NCI-H2107 treated with DMSO at 0.1 percent for 48 hours (cell line): Measurements from ENCODE around the gene FNDC10.
"Not testable (repeated sequence)": the region's sequence is repeated elsewhere in the genome, so short reads cannot be mapped to it uniquely, and the experiment has no call there.

Experiments
- DNase-seq: peaks from one replicate; lab custom pipeline; 2025; ENCODE audit not compliant: unreplicated experiment; lab: John Stamatoyannopoulos, UW

FNDC10 gene

DNA sequence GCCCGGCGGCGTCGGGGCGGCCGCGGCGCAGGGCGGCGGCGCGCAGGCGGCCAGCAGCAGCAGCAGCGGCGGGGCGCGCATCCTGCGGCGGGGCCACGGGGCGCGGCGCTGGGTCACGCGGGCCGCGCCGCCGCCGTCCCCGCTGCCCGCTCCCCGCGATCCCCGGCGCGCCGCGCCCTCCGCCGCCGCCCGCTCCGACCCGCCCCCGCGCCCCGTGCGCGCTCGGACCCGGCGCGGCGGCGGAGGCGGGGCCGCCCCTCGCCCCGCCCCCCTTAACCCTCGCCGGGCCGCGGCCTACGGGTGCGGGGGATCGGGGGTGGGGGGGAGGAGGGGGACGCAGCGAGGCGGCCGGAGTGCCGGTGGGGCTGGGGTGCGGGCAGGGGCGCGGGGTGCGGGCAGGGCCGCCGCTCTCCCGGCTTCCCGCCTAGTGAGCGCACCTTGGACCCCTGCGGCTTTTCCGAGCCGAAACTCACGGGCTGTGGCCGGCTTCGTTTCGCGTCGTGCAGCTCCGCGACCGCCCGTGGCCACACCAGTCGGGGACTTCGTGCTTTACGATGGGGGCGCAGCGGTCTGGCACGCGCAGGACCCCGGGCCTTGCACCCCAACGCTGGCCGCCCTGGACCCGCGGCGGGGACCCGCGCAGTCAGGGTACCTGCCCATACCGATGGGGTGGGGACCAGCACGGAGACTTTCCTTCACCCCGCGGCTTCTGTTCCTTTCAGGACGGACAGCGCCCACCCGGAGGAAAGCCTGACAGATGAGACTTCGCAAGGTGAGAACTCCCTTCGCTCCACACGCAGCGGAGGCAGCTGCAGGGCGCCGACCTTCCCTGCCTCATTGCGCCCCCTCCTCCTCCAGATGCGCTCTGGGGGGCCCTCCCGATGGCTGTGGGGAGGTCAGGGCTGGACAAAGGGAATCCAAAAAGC lies at the start of gene FNDC10:
Gene FNDC10 (minus strand): TSS at position 201 of the 926 bp plus-strand sequence. CDS start 120 bp downstream, at position 81.
- DNase-seq = no peak

DNA sequence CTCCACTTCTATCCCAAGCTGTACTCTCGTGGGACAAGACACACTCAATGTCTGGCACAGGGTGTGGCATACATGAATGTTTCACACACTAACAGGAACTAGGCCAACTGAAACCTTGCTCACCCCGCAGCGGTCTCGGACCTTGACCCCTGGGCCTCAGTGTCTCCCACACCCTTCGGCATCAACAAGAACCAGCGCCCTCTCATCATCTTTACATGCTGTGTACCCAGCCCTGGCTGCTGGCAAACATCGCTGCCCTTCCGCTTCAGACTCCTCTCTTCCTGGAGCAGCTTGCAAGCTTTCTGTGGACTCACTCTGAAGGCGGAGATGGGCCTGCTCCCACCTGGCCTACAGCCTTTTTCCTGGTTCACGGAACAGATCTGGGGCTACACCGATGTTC lies 48.3 kb upstream of the FNDC10 start:
- DNase-seq = not testable (repeated sequence)

DNA sequence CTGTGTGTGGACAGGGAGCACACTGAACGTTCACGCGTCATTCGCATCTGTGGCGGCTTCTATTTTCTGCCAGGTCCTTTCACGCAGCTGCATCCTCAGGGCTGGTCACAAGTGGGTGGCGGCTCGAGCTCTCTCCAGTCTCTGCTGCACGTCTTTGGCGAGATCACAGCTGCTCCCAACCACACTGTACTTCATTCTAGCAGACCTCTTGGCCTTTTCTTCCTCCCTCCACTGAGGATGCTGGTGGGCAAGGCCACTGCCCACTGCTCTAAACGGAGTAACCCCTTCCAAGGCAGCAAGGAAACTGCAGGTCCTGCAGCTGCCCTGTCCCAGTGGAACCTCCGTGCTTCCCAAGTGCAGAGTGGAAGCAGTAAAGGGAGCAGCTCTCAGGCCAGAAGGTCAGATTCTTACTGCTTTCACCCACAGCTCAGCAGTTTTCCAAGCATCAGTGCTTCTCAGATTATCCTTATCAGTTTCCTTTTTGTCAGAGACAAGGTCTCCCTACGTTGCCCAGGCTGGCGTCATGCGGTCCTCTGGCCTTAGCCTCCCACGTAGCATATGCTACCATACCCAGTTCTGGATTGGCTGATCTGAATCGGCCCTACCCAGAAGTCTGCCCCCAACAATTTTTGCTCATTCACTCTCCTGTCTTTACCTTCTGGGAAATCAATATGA lies 47.8 kb upstream of the FNDC10 start:
- DNase-seq = not testable (repeated sequence)

DNA sequence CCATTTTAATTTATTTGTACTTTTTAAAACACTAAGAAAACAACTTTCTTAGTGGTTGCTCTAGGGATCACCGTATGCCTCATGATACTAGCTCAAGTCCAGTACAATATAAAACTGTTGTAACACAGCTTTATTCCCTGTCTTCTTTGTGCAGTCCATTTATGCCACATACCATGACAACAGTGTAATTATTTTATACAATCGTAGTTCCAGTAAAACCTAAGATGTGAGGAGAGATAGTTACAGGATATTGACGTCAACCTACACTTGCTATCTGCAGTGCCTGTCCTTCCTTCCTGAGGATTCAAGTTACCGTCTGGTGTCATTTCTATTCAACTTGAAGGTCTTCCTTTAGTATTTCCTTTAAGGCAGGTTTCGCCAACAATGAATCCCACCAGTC lies 46.4 kb upstream of the FNDC10 start:
- DNase-seq = not testable (repeated sequence)

DNA sequence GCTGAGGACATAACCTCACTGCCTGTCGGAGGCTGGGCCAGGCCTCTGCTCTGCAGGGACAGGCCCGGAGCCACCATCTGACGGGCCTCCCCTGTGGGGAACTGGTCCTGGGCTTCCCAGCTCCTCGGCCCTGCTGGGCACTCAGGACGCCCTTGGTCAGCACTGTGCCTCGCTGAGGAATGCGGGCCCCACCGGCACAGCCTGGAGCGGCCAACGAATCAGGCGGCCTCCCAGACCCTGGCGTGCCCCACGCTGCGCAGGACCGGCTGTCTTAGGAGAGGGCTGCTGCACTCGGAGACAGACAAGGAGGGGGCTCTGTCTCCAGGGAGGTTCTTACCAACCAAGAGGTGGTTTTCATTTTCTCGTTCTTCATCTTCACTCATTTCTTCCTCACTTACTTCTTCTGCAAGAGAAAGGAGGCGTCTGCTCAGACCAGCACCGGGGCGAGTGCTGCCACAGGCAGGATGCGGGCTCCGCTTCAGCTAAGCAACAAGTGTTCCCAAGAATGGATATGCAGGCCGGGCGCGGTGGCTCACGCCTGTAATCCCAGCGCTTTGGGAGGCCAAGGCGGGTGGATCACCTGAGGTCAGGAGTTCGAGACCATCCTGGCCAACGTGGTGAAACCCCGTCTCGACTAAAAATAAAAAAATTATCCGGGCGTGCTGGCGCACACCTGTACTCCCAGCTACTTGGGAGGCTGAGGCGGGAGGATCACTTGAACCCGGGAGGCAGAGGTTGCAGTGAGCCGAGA lies 41.0 kb upstream of the FNDC10 start:
- DNase-seq = not testable (repeated sequence)

DNA sequence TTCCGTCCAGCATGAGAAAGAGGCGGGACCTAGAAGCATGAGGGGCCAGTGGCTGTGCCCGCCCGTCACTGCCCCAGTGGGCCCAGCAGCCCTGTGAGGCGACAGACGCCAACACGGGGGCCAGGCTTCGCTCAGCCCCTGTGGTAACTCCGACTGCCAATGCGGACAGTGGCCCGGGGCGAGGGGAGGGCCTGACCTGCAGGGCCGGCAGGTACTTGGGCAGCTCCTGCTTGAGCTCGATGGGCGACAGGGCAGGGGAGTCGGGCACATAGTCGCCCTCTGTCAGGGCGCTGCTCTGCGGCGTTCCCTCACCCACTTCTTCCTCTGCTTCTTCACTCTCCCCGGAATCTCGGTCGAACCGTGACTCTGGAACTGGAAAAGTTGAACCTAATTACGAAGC lies 40.1 kb upstream of the FNDC10 start:
- not testable (repeated sequence) for DNase-seq

DNA sequence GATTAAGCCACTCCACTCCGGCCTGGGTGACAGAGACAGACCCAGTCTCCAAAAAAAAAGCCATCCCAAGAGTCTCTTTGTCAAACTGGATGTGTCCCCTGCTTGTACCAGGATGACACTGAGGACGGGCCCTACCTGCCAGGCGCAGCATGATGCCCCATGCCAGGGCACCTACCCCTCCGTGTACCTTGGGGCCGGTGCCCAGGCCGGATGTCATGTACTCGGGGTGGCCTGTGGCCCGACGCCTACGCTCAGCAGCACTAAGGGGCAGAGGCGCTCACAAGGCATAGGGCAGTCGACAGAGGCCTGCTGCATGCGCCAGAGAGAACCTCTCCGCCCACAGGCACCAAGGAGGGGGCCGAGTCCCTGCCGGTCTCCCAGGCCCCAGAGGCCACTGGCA lies 39.4 kb upstream of the FNDC10 start:
- DNase-seq = not testable (repeated sequence)

DNA sequence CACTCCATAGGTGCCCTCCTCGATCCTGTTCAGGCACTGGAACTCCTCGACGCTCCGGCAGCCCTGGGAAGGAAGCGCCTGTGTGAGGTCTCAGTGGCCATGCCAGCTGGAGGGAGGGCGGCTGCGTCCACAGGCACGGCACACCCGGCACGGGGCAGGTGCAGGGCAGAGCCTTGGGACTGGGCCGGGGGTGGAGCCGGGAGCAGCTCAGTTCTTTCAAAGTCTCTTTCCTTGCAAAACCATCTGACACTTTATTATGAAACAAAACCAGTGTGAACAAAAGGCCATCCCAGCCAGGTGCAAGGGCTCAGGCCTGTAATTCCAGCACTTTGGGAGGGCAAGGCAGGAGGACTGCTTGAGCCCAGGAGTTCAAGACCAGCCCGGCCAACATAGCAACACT lies 38.6 kb upstream of the FNDC10 start:
- not testable (repeated sequence) for DNase-seq

DNA sequence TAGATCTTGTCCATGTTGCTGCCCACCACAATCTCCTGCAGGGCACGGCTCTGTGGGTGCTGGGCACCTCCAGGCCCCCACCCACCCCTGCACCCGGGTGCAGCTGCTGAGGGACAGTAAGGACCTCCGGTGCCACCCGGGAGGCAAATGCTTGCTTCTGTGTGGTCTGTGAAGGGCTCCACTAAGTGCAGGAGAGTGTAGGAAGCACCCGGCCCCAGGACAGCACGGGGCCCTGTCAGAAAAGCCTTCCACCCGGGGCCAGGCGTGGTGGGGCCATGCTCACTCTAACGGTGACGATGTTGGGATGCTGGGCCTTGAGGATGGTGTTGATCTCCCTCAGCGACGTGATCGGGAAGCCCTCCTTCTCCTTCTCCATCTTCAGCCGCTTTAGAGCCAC lies 37.5 kb upstream of the FNDC10 start:
- not testable (repeated sequence) for DNase-seq

DNA sequence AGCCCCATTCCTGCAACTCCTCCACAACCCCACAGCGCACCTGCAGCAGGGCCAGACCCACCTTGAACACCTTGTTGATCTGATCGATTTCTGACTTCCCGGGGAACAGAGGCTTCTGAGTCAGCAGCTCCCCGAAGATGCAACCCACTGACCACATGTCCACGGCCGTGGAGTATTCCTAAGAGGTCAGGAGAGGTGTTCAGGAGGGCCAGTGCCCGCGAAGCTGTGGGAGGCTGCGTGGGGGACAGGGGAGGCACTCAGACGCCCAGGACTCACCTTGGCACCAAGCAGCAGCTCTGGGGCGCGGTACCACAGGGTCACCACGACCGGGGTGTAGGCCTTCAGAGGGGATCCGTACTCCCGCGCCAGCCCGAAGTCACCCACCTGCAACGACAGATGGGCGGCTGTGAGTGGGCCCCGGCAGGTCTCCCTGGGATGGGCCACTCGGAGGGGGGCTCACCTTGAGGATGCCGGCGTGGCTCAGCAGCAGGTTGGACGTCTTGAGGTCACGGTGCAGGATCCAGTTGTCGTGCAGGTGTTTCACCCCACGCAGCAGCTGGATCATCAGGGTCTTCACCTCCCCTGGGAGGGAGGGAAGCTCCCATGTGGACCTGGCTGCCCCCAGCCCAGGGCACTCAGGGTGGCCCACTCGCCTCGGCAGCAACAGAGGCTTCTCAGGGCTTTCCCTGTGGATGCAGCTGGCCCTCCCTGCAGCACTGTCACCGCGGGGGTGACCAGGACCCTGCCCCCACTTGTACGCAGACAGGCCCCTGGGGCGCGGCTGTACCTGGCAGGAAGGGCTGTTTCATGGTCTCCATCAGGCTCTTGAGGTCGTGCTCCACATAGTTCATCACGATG lies 36.9 kb upstream of the FNDC10 start:
- not testable (repeated sequence) for DNase-seq

DNA sequence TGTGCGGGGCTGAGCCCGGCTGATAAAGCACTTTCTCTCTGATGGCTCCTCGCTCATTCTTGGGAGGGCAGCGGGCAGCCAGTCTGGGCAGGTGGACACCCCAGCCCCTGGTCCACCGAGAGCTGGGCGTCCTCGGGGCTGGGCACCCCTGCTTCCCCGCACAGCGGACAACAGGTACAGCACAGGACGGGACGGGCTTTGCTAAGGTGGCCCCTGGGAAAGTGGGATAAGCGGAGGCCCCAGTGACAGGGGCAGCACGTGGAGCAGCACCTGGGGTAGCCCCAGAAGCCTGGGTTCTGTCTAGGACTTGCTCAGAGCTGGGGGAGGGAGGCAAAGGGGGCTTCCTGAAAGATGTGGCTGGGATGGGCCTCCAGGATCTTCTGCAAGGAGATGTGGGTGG lies 34.7 kb upstream of the FNDC10 start:
- not testable (repeated sequence) for DNase-seq

DNA sequence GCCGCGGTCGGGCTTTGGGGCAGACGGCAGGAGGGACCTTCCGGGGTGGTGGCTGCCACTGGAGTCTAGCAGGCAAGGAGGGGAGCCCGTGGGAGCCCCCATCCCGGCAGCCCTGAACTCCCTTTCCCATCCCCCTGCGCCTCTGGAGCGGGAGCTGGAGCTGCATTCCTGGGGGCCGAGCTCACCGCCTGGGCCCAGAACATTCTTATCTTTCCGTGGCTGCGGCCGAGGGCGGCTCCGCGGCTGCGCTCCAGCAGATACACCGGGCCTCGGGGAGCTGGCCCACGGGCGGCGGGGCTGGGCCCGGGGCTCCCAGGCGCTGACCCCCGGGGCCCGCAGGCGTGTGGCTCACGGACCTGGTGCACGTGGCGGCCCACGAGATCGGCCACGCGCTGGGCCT lies 33.5 kb upstream of the FNDC10 start:
- not testable (repeated sequence) for DNase-seq

DNA sequence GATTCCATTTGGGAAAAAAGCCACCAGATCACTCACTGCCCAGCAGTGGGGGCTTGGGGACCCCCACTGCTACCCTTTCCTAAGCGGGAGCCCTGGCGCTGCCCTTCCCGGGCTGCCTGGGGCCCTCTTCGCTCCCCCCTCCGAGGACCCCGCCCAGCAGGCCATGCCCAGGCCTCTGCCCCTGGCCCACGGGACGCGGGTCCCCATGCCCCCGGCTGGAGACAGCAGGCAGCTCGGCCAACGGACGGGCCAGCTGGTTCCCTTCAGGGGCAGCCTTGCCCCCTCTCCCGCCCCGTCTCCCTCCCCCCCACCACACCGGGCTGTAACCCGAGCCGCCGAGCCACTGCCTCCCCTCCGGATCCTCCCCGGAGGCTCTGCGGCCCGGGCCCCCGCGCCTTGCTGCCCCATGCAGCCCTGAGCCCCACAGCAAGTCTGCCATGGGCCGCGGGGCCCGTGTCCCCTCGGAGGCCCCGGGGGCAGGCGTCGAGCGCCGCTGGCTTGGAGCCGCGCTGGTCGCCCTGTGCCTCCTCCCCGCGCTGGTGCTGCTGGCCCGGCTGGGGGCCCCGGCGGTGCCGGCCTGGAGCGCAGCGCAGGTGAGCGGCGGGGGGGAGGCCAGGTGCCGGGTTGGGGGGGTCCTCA lies 32.0 kb upstream of the FNDC10 start, which contains the start of gene MMP23B:
Gene MMP23B (plus strand): TSS at position 392 of the 639 bp plus-strand sequence. CDS start 46 bp downstream, at position 438.
- DNase-seq = no peak

DNA sequence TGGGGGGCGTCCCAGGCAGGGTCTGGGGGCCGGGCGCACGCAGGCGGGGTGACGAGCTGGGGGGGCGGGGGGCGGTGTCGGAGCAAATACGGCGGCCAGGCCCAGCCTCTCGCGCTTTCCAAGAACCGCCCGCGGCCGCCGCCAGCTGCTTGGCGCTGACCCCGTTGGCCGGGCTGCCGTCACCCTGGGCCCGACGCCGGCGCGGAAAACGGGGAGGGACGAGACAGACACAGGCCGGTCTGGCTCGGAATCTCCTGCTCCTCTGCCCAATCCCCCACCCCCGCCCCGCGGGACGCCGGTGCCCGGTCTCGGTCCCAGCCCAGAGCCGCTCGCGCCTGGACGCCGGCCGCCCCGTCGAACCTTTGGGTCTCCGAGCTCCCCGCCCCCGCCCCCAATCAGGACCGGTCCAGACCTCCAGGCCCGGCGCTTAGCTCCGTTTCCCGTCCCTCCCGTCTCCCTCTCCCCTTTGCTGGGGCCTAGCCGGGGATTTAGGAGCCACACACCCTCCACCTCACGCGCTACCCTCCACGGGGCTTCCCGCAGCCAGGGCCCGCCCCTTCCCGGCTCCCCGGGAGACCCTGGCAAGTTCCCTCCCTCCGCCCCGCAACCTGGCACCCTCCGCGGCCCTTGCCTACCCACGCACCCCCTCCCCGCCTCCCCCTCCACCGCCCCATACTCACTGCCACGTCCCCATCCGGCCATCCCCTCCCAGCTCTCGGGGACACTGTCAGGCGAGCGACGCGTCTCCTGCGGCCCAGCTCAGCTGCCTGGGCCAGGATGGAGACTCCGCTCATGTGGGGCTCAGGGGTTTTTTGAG lies 31.2 kb upstream of the FNDC10 start:
- DNase-seq = no peak

DNA sequence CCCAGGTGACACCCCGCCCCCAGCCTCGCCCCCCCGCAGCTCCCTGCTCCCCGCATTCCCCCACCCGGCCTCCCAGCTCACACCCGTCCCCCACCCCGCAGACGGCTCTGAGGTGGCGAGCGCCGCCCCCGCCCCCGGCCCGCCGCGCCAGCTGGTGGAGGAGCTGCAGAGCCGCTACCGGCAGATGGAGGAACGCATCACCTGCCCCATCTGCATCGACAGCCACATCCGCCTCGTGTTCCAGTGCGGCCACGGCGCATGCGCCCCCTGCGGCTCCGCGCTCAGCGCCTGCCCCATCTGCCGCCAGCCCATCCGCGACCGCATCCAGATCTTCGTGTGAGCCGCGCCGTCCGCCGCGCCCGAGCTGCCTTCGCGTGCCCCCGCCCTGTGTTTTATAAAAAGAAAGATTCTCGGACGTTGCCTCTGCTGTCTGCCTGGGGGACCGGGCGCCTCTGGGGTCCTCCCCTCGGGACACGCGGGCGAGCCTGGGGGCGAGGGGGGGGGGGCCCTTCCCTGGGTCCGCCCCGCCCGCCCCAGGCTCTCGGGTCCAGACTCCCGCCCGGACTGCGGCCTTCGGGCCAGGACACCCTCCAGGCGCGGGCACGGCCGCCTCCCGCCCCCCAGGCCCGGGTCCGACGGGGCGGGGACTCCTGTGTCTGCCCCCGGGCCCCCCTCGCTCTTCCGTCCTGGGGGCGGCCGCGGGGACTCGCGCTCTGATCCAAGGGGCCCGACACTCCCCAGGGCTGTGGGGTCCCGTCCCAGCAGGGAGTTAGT lies 30.4 kb upstream of the FNDC10 start:
- peak; percentile 0 for DNase-seq

DNA sequence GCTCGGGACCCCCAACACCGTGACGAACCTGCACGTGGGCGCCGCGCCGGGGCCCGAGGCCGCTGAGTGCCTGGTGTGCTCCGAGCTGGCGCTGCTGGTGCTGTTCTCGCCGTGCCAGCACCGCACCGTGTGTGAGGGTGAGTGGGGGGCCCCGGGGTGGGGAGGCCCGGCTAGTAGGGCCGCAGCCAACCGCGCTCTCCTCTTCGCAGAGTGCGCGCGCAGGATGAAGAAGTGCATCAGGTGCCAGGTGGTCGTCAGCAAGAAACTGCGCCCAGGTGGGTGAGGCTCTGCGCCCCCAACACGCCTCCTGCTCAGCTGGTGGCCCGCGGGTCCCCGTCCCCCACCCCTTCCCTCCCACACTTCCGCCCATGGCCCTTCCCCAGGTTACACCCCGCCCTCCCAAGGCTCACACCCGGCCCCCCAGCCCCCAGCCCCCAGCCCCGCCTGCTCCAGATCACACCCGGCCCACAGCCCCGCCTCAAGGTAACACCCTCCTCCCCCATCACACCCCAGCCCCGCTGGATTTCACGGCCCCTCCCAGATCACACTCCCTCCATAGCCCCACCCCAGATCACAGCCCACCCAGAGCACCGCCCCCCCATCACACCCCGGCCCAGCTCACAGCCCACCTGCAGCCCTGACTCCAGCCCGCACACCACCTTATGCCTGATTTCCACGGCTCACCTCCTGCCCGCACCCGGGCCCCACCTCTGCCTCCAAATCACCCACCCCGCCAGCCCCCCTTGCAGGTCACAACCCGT lies 29.7 kb upstream of the FNDC10 start:
- DNase-seq = no peak

DNA sequence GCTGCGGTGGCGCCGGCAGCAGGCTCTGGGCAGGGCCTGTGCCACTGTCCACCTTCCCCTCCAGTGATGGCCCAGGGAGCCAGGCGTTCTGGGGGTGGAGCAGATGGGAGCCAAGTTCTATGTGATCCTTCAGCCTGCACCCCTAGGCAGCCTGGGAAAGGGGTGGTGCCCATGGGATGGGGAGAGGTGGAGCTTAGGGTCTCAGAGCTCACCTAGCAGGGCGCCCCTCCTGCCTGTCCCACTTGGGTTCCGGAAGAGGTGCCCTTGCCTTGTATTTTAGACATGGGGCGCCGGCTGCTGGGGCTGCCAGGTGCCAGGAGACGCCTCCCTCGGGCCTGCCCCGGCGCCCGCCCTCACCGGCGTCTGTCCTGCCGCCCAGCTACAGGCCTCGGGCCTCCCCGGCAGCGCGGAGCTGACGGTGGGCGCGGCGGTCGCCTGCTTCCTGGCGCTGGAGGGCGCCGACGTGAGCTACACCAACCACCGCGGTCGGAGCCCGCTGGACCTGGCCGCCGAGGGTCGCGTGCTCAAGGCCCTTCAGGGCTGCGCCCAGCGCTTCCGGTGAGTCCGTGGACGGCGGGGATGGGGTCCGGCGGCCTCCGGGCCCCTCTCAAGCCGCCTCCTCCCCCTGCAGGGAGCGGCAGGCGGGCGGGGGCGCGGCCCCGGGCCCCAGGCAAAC lies 29.0 kb upstream of the FNDC10 start:
- DNase-seq = no peak
